TTC549 (cell line): Measurements from ENCODE around the gene SCTR.

Source experiments
- FAIRE-seq: peaks from 2 replicates; lab custom pipeline; 2012; peaks lifted over from hg19 to GRCh38; lab: Jason Lieb, UNC

Gene SCTR

GRCh38 chr2:119523952-119524694 is at the start of gene SCTR:
TSS of gene SCTR (minus strand) at chr2:119524483. CDS start at chr2:119524226, 257 bp downstream.
- FAIRE-seq: no peak

DNA sequence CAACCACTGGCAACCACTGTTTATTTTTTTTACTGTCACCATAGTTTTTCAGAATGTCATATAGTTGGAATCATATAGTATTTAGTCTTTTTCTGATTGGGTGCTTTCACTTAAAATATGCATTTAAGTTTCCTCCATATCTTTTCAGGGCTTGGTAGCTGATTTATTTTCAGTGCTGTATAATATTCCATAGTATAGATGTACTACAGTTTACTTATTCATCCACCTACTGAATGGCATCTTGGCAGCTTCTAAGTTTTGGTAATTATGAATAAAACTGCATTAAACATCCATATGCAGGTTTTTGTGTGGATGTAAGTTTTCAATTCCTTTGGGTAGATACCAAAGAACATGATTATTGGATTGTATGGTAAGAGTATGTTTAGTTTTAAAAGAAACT is 43.0 kb upstream of the SCTR start:
- no peak for FAIRE-seq

GRCh38 chr2:119565481-119565880 is 41.2 kb upstream of the SCTR start:
- no peak for FAIRE-seq

- FAIRE-seq: no peak
Observed at GRCh38 chr2:119553687-119554344, 29.5 kb upstream of the SCTR start.

DNA sequence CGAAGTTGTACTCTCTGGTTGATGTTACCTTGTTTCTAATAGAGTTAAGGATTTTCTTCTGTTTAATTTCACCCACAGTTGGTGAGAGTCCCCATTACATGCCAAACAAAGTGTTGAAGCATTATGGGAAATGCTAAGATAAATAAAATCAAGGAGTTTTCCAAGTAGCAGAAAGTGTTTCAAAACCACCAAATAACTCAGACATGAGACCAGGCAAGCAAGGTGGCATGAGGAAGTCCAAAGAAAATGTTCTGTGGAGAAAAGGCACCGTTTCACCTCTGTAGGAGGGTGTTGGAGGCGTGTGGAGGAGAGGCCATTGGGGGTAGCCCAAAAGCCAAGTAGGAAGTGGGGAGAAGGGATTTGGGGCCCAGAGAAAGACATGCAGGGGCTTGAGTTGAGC is 28.6 kb upstream of the SCTR start:
- FAIRE-seq: no peak

DNA sequence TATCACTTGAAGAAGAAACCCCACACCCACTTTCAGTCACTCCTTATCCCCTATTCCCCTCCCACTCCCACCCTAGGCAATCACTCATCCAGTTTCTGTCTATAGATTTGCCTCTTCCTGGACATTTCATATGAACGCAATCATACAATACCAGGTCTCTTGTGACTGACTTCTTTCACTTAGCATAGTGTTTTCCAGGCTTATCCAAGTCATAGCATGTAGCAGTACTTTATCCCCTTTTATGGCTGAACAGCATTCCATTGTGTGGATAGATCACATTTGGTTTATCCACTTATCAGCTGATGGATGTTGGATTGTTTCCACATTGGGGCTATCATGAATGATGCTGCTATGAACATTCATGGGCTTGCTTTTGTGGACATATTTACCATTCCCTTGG is 26.6 kb upstream of the SCTR start:
- no peak for FAIRE-seq

DNA sequence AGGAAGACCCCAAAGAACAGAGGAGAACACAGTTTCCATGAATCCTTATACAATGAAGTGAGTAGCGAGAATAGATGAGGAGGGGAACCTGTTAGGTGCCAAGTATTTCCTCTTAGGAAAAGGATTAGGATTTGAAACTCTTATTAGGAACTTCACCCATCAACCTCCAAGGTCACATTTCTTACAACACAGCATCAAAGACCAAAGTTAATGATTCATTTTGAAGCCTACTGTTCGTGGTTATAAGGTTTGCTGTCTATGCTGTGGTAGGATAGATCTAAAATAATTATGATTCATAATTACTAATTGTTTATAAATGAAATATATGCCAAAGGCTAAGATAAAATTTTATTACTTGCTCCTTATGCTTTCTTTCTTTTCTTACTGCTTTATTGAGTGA is 26.1 kb upstream of the SCTR start:
- no peak for FAIRE-seq

GRCh38 chr2:119549241-119549640 is 25.0 kb upstream of the SCTR start:
- FAIRE-seq: no peak

- no peak for FAIRE-seq
Observed at GRCh38 chr2:119548516-119549120, 24.3 kb upstream of the SCTR start.

DNA sequence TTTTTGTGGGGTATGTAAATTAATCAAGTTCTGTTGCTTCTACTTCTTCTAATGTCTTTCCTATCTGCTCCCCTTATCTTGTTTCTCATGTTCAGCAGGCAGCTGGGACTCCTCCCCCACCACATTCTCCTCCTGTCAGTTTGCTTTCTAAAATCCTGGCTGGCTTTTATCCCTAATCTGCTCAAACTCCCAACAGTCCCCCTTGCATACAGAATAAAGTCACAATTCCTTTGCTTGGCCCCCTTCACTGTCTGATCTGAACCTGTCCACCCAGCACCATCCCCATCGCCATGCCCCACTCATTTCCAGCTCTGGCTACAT is 22.1 kb upstream of the SCTR start:
- no peak for FAIRE-seq

GRCh38 chr2:119545754-119546446 is 21.6 kb upstream of the SCTR start:
- FAIRE-seq: peak; percentile 96

DNA sequence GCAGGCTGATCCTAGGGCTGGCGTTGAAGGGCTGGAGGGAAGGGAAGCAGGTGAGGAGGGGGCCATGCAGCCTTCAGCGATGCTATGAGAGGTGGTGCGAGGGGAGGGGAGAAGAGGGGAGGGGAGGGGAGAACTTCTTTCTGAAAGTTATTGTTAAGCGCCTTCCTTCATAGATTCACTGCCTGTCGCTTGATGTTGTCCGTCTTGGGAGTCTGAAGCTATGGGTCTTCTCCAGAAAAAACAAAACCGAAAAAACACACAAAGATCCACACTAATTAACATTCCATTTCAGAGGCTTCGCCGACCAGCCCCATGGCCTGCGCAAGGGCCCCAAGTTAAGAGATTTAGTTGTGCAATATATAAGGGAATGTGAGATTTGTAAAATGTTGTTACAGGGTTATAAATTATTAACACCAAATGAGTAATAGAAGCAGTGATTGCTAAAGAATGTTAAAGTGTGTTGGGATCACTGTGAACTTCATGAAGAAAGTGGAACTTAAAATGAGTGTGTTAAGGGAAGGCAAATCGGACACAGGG is 20.7 kb upstream of the SCTR start:
- FAIRE-seq: peak; percentile 86

GRCh38 chr2:119544075-119544938 is 20.0 kb upstream of the SCTR start, which contains the start of gene CFAP221:
TSS of gene CFAP221 (plus strand) at chr2:119544449. CDS start at chr2:119546132, 1,683 bp downstream.
- FAIRE-seq: no peak

GRCh38 chr2:119541476-119541875 is 17.2 kb upstream of the SCTR start:
- FAIRE-seq: no peak

DNA sequence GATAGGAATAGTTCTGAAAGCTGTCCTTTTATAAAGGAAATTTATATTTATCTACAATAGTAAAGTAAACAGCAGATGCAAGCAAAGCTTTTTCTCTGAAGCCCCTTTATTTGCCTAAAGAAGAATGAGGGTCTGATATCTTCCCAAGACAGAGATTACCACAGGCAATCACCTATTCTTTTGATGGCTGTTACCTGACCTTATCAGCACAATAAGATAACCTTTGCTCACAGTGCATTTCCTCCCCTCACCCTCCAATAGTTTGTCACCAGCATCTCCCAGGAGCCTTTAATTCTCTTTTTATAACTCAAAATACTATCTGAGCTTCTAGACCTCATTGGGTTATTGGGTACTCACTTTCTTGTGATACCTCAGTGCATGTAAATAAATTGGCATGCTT is 13.5 kb upstream of the SCTR start:
- FAIRE-seq: no peak

GRCh38 chr2:119536707-119537106 is 12.4 kb upstream of the SCTR start:
- no peak for FAIRE-seq

DNA sequence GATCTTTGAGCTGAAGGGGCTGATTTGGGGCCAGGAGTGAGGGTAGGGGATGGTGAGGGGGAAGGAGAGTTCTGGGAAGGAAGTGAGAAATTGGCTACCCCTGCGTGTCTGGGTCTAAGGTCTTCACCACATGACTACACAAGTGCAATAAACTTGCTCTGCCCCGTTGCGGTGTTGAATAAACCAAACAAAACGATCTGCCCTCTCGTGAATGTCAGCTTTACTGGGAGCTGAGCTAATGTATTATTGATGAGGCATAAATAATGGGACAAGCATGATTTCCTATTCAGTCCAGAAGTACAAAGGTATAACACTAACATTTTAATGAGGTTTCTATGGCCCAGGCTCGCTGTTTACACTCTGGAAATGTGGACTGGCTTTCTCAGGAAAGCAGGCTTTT is 11.9 kb upstream of the SCTR start:
- FAIRE-seq: no peak

GRCh38 chr2:119533560-119533959 is 9.3 kb upstream of the SCTR start:
- FAIRE-seq: peak; percentile 82

- peak; percentile 90 for FAIRE-seq
Observed at GRCh38 chr2:119531292-119531691, 7.0 kb upstream of the SCTR start.

DNA sequence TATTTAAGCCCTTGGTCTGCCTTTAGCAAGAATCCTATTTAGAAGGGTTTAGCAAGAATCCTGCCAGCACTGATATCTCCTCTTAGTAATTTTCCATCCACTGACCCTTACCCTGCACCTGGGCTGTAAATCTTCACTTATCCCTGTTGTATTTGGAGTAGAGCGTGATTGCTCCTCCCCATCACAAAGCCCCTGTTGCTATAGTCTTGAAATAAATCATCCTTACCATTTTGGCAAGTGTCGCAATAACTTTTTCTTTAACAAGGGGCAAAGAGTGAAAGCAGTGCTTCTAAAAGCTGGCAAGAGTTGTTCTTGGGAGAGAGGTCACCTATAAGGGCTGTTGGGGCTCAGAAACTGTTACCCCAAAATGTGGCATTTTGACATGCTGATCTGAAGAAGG is 3.7 kb upstream of the SCTR start:
- FAIRE-seq: no peak

- FAIRE-seq: no peak
Observed at GRCh38 chr2:119525614-119526013, 1.3 kb upstream of the SCTR start.
